Limb (tissue), 2 donors: ENCODE measurements around the gene HOXB5.

Experiments
- DNase-seq, 2 donors: peaks; one replicate each; pipeline ENCODE4 v3.0.0-alpha.2; 2016; ENCODE audit errors: extremely low spot score in 2 of 2

The HOXB5 gene

DNA sequence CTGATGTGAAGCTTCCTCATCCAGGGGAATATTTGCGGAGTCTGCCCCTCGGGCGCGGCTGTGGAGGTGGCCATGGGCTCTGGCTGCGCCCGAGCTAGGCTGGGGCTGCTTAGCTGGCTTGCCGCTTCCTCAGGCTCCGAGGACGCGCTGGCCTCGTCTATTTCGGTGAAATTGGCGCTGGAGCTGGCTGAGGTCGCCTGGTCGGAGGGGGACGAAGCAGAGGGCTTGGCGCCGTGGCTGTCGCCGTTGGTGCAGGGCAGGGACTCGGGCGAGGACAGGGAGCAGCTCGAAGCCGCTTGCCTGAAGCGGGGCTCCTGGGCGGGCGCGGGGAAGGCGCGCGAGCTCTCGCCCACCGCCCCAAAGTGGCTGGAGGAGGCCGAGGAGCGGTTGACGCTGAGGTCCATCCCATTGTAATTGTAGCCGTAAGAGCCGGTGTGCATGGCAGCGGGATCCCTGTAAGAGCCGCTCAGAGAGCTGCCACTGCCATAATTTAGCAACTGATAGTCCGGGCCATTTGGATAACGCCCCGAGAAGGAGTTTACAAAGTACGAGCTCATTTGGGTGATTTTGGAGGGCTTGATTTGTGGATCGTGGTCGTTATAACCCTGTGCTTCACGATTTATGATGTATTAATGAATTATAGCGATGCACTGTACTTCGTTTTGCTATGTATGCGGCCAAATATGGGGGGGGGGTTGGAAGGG is at the start of gene HOXB5:
HOXB5 (minus strand) TSS at position 654 of the 704 bp plus-strand sequence; CDS start at position 557, 97 bp downstream.
- DNase-seq, result peak in 1 of 2 donors; percentile 72

DNA sequence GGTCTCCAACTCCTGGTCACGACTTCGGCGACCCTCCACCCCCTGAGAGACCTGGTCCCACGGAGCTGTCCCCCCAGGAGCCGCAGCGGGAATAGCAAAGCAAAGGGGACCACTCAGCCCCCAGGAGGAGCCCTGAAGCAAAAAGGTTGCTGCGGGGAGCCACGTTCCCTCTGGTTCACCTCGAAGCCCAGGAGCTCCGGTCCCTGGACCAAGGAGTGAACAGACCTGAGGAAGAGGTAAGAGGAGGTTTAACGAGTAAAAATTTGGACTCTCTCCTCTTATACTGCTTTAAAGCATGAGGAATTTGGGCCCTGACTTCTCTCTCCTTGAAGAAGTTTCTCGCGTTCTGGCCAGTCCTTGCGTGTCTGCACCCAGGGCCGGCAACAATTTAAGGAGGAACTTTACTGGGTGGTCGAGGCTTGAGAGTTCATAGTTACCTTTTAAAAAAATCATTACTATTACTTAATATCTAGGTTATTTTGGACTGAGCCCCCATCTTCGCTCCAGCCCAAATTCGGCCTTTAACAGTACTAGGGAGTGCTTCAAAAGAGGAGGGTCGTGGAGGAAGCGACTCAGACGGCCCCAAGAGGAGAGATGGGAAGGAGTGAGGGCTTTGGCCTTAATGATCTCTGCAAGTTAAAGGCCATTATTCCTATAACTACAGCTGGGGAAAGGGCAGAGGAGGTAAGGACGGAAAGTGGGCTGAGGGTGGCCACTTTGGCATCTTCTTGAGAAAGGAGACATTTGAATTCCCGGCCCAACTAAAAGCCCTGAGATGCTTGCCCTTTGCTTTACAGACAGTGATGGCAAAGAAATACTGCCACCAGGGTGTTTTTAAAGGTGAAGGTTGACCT is 49.5 kb upstream of the HOXB5 start:
- DNase-seq, result no peak

DNA sequence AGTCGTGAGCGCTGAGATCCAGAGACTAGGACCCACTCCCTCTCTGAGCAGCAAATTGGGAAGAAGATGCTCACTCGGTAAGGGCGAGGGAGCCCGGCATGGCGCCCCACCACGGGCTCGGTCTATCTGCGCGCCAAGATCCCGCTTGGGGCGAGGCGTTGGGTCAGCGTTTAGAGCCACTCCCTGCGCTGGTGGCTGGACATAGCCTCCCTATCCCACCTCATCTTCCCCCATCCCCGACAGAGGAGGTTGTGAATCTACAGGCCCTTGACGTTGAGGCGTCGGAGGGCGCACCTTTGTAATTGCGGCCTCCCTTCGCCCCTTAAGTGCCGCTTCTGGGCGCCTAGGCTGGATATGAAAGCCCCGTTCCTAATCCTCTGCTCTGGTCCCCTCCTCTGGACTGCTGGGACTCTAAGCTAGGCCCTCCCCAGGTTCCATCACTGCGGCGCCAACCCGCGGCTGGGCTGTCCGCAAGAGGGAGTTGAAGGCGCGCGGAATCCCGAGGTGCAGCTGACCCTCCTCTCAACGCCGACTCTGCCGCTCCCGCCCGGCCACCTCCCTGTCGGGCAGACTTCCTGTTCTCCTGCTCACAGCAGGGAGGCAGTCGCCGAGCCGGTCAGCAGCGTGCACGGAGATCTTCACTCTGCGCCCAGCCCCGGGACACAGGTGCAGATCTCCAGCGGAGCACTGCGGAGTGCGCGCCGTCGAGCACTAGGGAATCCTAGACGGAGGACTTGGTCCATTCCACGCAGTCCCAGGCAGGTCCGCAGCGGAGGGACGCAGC is 48.7 kb upstream of the HOXB5 start:
- no peak for DNase-seq

DNA sequence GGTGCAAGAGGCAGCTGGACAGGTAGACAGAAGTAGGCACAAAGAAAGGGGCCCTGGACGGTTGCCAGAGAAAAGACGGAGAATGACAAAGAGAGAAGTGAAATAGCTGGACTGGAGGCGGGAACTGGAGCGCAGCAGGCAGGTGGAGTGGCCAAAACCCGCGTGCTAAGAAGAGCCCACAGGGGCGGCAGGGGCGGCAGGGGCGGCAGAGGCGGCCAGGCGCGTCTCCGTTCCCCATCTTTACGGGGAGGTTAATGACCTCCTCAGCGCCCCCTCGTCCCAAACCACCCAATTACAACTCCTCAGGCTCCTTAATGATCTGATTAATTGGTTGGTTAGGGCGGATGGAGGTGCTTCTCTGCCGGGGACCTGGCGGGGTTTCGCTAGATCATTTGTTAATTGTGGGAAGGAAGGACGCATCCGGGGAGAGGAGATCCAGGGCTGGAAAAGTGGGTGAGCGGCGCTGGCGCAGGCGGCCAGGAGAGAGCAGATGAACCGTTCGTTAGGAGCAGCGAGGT is 48.0 kb upstream of the HOXB5 start:
- DNase-seq, result no peak

DNA sequence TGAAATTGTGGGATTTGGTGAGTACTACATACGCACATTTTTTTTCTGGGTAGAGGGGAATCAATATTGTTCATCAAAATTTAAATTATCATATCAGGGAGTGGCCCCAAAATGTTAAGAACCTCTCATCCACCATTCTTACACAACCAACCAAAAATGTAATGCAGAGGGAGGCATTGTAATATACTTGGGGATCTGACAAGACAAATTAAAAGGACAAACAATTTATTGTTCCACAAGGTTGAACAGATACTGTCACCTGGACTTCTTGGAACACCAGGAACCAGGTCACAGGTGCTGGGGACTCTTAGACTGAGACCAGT is 47.2 kb upstream of the HOXB5 start:
- DNase-seq, result no peak

DNA sequence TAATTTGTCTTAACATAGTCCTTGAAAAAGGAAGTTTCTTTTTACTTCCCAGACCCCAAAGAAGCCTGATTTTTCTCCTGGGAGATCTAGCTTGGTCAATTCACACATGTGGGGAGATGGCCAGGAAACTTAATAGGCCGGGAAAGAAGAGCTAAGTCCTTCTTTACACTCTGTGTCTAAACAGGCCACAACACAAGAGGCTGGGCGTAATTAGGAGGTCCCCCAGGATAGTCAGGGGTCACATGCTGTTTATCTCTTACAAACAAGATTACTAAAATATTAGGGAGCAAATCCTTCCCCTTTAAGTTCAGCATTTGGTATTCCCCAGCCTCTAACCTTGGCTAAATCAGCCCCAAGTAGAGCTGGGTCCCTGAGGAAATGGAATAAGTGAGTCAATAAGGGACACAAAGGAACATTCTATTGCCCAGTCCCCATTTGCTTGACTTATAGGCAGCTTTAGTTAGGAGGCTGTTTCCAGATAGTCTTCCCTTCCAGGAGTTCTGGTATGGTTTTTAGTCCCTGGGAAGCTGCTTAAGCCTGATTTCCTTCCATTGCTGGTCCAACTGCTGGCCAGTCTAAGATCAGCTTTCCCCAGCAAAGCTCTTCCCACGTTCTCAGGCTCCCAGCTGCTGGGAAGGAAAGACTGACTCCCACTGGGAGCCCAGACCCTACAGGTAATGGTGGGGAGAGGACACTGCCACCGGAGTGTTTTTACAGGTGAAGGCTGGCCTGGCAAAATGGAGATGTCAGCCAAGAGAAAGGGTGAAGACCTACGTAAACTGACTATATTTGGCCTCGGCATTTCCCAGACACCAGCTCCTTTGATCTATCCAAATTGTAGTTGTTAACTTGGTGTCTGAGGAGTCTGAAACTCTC is 46.6 kb upstream of the HOXB5 start:
- DNase-seq, result no peak

DNA sequence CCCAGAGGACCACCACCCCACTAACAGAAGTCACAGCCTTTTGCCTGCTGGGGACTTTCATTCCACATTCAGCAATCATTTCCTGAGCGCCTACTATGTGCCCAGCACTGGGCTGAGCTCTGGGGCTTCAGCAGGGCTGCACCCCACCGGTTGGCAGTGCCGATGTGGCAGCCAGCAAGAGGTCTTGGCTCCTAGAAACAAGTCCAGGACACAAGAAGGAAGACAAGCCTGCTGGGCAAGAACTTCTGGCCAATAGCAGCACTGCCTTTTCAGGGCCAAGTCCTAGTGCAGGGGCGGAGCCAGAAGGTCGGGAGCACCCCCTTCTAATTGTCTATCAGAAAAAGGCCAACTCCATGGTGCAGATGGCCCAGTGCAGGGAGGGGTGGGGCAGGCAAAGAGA is 45.6 kb upstream of the HOXB5 start:
- no peak for DNase-seq

DNA sequence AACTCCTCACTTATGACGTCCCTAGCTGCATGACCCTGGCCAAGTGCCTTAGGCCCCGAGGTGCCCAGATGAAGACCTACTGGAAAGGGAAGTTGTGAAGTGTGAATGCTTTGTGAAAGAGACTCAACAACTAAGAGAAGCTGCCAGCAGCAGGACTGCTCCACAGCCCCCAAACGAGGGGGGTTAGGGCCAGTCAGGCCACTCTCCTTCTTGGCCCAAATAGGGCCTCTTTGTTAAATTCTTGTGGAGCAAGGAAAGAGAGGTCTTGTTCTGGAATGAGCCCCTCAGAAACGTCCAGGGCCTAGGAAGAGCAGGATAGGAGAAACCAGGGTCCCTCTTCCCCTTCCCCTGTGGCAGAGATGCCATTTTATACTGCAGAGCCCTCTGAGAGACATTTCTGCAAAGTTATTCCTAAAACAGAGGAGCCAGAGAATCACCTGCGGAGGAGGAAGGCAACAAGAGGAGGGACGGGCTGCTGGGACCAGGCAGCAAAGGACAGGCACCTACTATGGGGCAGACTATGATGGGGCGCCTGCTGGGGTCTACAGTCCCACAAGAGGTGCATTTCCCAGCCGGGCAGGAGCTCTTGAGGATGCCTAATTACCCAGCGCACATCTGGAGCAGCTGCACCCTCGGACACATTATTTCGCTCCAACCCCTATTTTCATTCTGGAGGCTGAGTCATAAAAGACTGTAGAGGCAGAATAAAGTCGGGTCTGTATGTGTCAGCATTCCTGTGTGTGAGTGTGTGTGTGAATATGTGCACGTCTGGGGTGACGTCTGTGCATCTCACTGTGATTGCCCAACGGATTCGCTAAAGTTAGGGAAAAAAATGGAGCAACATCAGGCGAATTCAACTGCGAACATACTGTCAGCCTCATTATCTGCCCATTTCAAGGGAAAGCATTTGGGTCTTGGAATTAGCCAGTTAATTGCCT is 44.0 kb upstream of the HOXB5 start:
- DNase-seq, result no peak

DNA sequence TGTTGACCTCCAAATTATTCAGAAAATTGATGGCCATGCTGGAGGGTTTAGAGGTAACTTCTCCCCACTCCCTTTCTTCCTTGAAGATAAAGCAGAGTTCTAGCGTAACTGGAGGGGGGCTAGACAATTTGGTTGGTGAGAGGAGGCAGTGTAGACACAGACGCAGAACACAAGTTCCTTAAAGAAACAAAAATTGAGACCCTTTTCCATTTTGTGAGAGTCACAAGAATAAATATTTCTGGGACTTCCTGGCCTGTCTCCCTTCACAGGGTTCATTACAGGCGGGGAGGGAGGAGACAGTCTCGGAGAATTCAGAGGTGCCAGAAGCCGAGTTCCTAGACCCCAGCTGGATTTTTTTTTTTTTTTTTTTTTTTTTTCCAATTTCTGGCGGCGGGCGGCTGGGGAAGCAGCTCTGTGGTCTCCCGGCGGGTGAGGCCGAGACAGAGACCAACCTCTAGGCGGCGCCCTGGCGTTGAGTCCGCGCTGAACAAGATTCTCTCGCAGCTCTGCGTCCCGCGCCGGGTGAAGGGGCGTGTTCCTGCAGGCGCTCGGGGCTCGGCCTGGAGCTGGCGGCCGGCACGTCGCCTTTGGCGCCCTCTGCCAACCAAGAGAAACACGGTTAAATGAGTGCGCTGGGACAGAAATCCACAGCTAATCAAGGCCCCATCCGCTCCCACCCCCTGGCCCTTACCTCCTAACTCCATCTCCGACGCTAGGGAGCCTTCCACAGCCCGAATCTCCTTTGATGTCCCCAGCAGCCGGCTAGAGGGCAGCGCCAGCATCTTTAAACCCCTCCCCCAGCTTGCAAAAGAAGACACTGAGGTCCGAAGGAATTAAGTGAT is 42.8 kb upstream of the HOXB5 start:
- peak; percentile 59 to 92 for DNase-seq

DNA sequence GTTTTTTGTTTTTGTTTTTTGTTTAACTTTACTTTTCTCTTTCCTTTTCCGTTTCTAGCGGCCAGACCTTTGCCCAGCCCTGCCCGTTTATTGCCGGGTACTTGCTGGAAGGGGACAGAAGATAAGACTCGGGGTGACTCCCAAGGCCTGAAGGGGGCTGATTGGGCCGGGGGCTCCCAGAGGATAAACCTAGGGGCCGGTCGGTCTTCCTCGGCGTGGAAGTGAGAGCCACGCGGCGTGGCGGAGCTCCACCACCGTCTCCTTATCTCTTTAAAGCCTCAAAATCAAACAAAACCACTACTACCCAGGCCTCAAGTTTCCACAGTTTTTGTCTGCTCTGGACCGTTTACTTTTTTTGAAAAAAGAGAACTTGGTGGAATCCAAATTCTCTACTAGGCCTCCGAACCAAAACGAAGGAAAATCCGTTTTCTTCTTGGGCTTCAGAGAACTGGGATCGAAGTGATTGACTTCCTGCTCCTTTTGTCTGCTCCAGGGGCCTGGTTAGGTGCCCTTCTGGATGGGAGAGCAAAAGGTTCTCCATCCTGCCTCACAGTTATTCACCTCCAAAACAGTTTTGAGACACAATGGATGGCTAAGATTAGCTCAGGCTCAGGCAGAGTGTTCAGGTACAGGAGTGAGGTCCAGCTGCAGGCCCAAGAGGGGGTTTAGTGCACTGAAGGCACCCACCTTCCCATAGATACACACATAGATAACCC is 41.1 kb upstream of the HOXB5 start:
- no peak for DNase-seq

DNA sequence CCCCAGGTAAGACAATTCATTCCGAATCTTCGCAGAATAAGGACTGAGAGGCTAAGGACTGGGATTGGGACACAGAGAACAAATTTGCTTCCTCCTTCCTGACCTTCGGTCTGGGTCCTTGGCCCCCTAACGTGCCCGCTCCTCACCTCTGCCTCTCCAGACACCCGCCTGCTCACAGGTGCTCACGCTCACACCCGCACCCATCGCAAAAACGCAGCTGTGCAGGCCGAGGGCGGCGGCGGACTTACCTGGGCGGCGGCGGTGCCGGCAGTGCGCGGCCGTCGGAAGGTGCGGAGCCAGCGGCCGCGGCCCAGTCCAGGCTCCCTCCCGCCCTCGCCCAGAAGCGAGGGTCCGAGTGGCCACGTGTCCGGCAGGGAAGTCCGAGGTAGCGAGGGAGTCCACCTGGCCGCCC is 39.7 kb upstream of the HOXB5 start:
- DNase-seq, result peak in 1 of 2 donors; percentile 42

DNA sequence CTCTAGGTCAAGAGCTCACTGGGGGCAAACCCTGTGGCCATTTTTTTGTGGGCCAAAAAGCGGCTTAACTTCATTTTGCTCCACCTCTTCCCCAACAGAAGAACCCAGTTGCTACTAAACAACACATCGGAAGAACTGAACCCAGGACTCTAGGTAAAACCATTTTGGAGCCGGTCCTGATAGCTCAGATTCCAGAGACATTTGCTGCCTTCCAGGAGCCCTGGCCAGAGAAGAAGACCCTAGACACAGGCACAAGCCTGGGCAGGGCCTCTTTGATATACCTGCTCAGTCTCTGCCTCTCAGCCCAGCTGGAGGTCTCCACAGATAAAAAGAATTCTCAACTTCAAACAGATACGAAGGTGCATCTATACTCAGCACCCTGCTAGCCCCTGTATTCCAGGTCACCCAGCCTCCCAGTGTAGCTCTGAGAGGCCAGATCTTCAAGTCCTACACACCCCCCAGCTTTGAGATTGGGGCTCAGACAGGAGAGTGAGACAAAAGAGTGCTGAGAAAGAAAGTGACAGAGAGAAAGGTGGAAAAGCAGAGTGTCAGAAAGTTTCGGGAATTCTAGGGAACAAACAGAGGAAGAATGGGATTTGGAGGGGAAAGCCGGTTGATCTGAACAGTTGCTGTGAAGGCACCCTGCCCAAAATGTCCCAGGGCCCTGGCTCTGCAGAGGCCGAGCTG is 39.1 kb upstream of the HOXB5 start:
- DNase-seq, result no peak

DNA sequence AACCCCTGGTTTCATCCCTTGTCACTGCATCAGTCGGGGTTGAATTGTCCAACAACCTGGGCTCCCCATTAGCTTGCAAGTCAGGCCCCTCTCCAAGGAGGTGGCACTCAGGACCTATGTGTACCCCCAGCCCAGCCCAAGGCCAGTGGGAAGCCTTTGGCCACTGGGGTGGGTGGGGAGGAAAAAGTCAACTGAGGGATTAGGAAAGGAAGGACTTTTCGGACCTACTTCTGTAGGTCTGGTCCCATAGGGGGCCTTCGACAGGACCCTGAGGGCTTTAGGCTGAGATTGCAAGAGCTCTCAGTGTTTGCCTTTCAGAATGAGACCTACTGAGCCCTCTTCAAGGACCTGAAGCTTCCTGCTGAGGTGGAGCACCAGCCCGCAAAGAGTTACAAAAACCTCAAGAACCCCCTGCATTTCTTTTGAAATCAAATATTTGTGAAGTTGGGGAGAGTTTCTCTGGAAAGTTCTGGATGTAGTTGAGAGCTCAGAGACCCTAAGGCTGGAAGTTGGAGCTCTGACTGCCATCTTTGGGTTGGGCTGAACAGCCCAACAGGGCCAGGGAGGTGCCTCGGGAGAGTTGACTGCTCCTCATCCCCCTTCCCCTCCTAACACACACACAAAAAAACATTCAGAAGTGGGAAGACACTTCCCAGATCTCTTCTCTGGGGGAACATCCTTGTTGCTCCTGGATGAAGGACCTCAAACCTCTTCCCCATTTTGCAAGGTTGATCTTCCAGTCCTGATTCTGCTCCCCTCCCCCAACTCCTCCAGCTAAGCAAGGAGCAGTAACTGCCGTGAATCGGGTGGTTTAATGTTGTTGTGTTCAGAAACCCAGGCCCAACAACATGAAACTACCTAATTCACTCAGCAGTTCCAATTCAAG is 38.4 kb upstream of the HOXB5 start:
- DNase-seq, result no peak

DNA sequence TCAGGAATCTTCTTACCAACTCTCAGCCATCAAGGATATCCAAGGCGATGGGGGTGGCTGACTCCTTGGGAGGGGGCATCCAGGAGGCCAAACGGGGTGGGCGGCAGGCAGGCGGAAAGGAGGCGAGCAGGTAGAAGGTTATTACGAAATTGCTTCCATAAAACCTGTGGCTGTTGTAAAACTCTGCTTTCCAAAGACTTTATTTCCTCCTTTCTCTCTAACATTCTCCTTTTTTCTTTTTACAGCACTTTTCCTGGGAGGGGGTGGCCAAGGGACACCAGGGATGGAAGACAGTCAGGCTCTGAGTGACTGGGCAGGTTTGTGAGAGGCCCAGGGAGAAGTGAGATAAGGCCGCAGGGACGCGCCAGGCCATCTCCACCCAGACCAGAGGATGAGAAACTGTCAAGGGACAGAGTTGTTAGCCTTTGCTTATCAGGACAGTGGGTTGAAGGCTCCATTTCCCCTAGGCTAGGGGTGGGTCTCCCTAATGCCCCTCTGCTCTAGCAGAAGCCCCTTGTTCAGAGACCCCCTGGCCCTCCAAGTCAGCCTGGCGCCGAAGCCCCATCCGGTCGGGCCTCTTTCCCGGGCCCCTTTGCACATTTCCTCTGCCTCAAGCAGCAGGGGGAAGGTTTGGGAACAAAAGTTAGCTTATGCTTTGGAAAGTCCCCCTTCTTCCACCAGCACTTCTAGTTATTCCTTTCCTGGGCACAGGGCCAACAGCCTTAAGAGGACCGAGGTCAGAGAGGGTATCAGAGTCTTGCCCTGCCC is 37.5 kb upstream of the HOXB5 start:
- DNase-seq, result peak in 1 of 2 donors; percentile 36

DNA sequence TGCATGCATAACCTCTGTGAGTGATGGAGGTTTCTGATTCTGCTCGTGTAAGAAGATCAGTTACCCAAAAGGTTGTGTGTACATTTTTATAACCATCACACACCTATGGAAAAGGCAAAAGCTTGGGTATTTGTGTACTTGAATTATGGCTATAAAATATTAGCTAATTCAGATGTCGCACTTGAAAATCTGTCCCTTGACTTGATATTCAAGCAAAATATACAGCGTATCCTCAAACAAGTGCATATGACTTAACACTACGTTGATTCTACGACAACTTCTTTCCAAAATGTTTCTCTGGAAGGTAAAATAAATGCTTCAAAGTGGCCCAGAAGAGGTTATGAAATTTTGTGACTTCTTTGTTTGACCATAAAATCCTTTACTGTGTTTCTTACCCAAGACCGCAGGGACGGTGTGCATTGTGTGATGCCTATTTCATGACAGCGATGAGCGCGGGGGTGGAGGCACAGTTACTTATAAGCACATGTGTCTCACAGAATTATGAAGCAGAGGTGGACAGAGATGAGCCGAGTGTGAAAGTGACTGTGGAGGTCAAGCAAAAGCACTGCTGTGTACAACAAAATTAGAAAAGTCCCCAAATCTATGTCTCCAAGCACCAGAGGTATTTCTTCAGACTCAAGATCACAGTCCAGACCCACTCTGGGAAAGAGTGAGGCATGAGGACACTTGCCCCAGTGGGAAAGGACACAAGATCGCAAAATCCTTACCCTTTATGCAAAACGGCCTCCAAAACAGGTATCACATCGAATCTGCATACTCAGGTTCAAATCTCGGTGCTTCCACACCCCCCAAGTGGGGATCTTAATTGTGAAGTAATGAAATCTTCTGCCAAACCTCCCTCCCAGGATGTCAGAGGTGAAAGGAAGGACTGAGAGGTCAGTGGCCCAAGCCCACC is 36.7 kb upstream of the HOXB5 start:
- DNase-seq, result no peak
